Bronchial epithelial cell (primary cell): ENCODE results near the gene SYNE1. TPM values are rescaled to one million over a fixed set of nuclear protein-coding genes. Genes with fewer than 3 reads are reported as not detected.

Experiments
- DNase-seq: peaks from one replicate; pipeline ENCODE4 v3.0.0-alpha.2; 2010; ENCODE audit warnings: low read depth
- FAIRE-seq: peaks from 2 replicates; lab custom pipeline; 2011; peaks lifted over from hg19 to GRCh38; lab: Jason Lieb, UNC
- H3K27me3 ChIP-seq: 2 replicates; pipeline ENCODE4 v1.5.1; 2011; ENCODE audit warnings: low read length; ENCODE audit not compliant: control insufficient read depth, insufficient read depth
- H3K36me3 ChIP-seq: 2 replicates; pipeline ENCODE4 v1.5.1; 2011; ENCODE audit warnings: low read length; ENCODE audit not compliant: control insufficient read depth, insufficient read depth
- H3K4me3 ChIP-seq: 2 replicates; pipeline ENCODE4 v1.5.1; 2011; ENCODE audit warnings: mild to moderate bottlenecking, low read depth, low read length, control low read depth
- total RNA-seq: library from RNA; depleted of rRNA; stranded (reverse); fragments of >200 nt; gene quantifications from 2 replicates; pipeline ENCODE4 v1.2.1, GENCODE V29; 2014
- TF ChIP-seq, protein P1 (sequence below): IDR thresholded peaks from 2 replicates; pipeline ENCODE4 v1.5.1; 2011; ENCODE audit warnings: mild to moderate bottlenecking, moderate library complexity, low read length, control low read depth, inconsistent platforms; ENCODE audit not compliant: insufficient read depth, severe bottlenecking

Gene SYNE1
- total RNA-seq, 1 donor from 2014 or later = 15.8 TPM

GRCh38 chr6:152680151-152680550 lies 43.0 kb upstream of the SYNE1 start:
- TF ChIP-seq, protein P1, sequence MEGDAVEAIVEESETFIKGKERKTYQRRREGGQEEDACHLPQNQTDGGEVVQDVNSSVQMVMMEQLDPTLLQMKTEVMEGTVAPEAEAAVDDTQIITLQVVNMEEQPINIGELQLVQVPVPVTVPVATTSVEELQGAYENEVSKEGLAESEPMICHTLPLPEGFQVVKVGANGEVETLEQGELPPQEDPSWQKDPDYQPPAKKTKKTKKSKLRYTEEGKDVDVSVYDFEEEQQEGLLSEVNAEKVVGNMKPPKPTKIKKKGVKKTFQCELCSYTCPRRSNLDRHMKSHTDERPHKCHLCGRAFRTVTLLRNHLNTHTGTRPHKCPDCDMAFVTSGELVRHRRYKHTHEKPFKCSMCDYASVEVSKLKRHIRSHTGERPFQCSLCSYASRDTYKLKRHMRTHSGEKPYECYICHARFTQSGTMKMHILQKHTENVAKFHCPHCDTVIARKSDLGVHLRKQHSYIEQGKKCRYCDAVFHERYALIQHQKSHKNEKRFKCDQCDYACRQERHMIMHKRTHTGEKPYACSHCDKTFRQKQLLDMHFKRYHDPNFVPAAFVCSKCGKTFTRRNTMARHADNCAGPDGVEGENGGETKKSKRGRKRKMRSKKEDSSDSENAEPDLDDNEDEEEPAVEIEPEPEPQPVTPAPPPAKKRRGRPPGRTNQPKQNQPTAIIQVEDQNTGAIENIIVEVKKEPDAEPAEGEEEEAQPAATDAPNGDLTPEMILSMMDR = no peak
- no peak overlapping the region for H3K4me3 ChIP-seq
- DNase-seq (no peak), FAIRE-seq (no peak)
- no peaks in the 10 kb centered on the region for H3K36me3 ChIP-seq
- no peaks in the 10 kb centered on the region for H3K27me3 ChIP-seq

DNA sequence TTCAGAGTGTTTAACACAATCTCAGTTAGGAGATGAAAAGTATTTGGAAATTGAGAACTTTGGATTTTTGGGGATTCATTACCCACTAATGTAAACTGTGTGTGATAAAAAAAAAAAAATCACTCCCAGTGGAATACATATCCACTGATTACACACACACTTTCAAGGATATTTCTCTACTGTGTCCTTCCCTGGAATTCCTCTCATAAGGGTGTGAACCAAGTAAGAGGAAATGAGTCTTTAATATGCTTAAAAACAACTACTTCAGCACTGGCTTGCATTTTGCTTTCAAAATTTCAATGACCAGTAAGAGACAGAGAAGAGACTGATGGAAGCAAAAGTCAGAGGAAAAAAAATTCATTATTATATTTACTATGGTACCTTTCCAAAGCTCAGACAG lies 36.1 kb upstream of the SYNE1 start:
- H3K36me3 ChIP-seq = no peaks in the 10 kb centered on the region
- no peak for FAIRE-seq
- no peaks in the 10 kb centered on the region for H3K27me3 ChIP-seq
- DNase-seq = no peak
- TF ChIP-seq, protein P1 = no peak
- H3K4me3 ChIP-seq = no peak overlapping the region

GRCh38 chr6:152671171-152671570 lies 34.0 kb upstream of the SYNE1 start:
- no peak for FAIRE-seq
- Histone ChIP-seq H3K27me3 (no peaks in the 10 kb centered on the region), H3K4me3 (no peak overlapping the region), H3K36me3 (no peaks in the 10 kb centered on the region)
- no peak for DNase-seq
- TF ChIP-seq, protein P1 = no peak

GRCh38 chr6:152669895-152670294 lies 32.7 kb upstream of the SYNE1 start:
- Histone ChIP-seq H3K36me3 (no peaks in the 10 kb centered on the region), H3K4me3 (no peak overlapping the region), H3K27me3 (no peaks in the 10 kb centered on the region)
- FAIRE-seq (no peak), DNase-seq (peak; percentile 57)
- TF ChIP-seq, protein P1 = peak; percentile 32

- no peak overlapping the region for H3K4me3 ChIP-seq
- DNase-seq = no peak
- peaks cover 1% of the 10 kb centered on the region for H3K27me3 ChIP-seq
- no peak for FAIRE-seq
- no peaks in the 10 kb centered on the region for H3K36me3 ChIP-seq
- TF ChIP-seq, protein P1 = no peak
Observed at GRCh38 chr6:152661776-152662175, 24.6 kb upstream of the SYNE1 start.

GRCh38 chr6:152651986-152652385 lies 14.8 kb upstream of the SYNE1 start:
- H3K27me3 ChIP-seq = no peaks in the 10 kb centered on the region
- TF ChIP-seq, protein P1 = no peak
- no peak overlapping the region for H3K4me3 ChIP-seq
- FAIRE-seq (no peak), DNase-seq (peak; percentile 48)
- H3K36me3 ChIP-seq = no peaks in the 10 kb centered on the region
